ENCODE data around the gene HCK. TPM values are rescaled to one million over a fixed set of nuclear protein-coding genes. Genes with fewer than 3 reads are reported as not detected.

Gene HCK
- total and polyA plus RNA-seq, 7 experiments from 2014 or later = 0.09 to 129 (median 1.4) TPM

DNA sequence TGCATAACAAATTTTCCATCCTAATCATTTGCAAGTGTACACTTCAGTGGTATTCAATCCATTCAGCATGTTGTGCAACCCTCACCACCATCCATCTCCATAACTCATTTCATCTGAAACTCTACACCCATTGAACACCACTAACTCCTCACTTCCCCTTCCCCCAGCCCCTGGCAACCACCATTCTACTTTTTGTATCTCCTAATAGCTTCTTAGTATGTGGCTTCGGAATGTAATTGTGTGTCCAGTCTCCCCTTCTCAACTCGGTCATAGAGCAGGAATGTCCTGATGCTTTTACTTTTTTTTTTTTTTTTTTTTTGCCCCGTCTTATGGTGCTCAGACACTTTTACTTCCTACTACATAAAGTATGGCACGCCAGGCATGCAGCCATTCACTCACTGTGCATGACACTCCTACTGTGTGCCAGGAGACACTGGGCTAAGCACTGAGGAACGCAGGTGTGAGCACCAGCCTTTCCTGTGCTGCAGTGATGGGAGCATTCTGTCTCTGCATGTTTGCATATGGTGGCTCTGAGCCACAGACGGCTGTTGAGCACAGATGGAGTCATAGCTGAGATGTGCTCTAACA lies 15.3 kb downstream of the HCK start:
- Histone ChIP-seq H3K27me3 (ENCODE audit: control insufficient read depth in 2 of 2, insufficient read depth in 2 of 2, low read length in 2 of 2) (no peaks in the 10 kb centered on the region), H3K4me3 (ENCODE audit: low read length) (no peak overlapping the region), H3K27ac (ENCODE audit: low read depth, low read length) (no peak overlapping the region), H3K4me1 (ENCODE audit: control insufficient read depth in 2 of 2, insufficient read depth in 2 of 2, low read length in 2 of 2) (no peaks in the 10 kb centered on the region), H3K36me3 (ENCODE audit: control insufficient read depth in 2 of 3, insufficient read depth in 3 of 3, low read length in 3 of 3) (no peaks in the 10 kb centered on the region), H3K9me3 (ENCODE audit: control insufficient read depth in 2 of 3, low read length in 3 of 3) (no peaks in the 10 kb centered on the region)
- Mint-ChIP-seq H3K27ac (peak overlapping the region in 1 of 9 donors; percentile 22), H3K9me3 (no peaks in the 10 kb centered on the region), H3K4me1 (peaks cover 0 to 19% (median 4%) of the 10 kb centered on the region in 7 donors), H3K27me3 (peaks cover 0 to 17% (median 9%) of the 10 kb centered on the region in 5 donors), H3K36me3 (no peaks in the 10 kb centered on the region), H3K4me3 (no peak overlapping the region)
- ChIA-PET POLR2A (no interaction called here), CTCF (no interaction called here)
- no peak for ATAC-seq
- no peak for DNase-seq
- intact Hi-C loops (cut with micrococcal nuclease) = no loop called here

DNA sequence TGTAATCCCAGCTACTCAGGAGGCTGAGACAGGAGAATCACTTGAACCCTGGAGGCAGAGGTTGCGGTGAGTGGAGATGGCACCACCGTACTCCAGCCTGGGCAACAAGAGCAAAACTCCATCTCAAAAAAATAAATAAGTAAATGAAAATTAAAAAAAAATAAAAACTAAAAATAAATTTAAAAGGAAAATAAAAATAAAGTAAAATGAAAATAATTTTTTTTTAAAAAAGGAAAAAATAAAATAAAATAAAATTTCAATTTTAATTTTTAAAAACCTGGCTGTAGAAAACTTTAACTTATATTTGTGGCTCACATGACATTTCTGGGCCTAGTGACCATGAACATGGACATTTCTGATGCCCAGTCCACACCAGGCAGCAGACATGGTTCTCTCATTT lies 16.1 kb downstream of the HCK start:
- H3K4me3 ChIP-seq (ENCODE audit: low read length) = no peak overlapping the region
- peaks cover 0 to 10% (median 8%) of the 10 kb centered on the region in 5 donors for H3K27me3 Mint-ChIP-seq
- ChIA-PET CTCF (no interaction called here), POLR2A (no interaction called here)
- H3K27ac Mint-ChIP-seq = no peak overlapping the region
- H3K36me3 Mint-ChIP-seq = no peaks in the 10 kb centered on the region
- no peaks in the 10 kb centered on the region for H3K27me3 ChIP-seq (ENCODE audit: control insufficient read depth in 2 of 2, insufficient read depth in 2 of 2, low read length in 2 of 2)
- no peak overlapping the region for H3K27ac ChIP-seq (ENCODE audit: low read depth, low read length)
- intact Hi-C loops (cut with micrococcal nuclease) = no loop called here
- no peaks in the 10 kb centered on the region for H3K9me3 Mint-ChIP-seq
- H3K4me1 Mint-ChIP-seq = peaks cover 0 to 12% (median 4%) of the 10 kb centered on the region in 7 donors
- H3K4me1 ChIP-seq (ENCODE audit: control insufficient read depth in 2 of 2, insufficient read depth in 2 of 2, low read length in 2 of 2) = no peaks in the 10 kb centered on the region
- no peak overlapping the region for H3K4me3 Mint-ChIP-seq
- no peak for DNase-seq
- ATAC-seq = no peak
- no peaks in the 10 kb centered on the region for H3K36me3 ChIP-seq (ENCODE audit: control insufficient read depth in 2 of 3, insufficient read depth in 3 of 3, low read length in 3 of 3)
- H3K9me3 ChIP-seq (ENCODE audit: control insufficient read depth in 2 of 3, low read length in 3 of 3) = no peaks in the 10 kb centered on the region

DNA sequence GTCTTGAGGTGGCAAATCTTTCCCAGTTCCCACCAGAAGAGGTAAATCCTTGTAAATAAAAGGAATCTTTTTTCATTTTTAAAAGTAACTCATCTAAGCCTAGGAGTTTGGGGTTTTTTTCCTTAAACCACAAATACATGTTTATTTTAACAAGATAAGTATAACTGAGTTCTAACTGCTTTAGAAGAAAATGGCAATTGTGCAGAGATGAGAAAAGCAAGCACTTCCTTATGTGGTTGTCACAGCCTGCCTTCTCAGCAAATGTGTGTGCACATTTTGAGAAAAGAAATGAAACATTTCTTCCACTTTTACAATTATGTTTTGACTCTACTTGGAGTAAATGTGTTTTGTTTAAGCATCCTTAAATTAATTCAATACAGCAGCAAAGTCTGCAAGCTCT lies 17.7 kb downstream of the HCK start:
- H3K4me3 ChIP-seq (ENCODE audit: low read length) = no peak overlapping the region
- H3K27me3 ChIP-seq (ENCODE audit: control insufficient read depth in 2 of 2, insufficient read depth in 2 of 2, low read length in 2 of 2) = no peaks in the 10 kb centered on the region
- intact Hi-C loops (cut with micrococcal nuclease) = no loop called here
- Mint-ChIP-seq H3K27ac (no peak overlapping the region), H3K36me3 (no peaks in the 10 kb centered on the region), H3K4me3 (no peak overlapping the region), H3K4me1 (peaks cover 0 to 9% (median 4%) of the 10 kb centered on the region in 7 donors), H3K27me3 (peaks cover 0 to 10% (median 8%) of the 10 kb centered on the region in 5 donors), H3K9me3 (no peaks in the 10 kb centered on the region)
- H3K27ac ChIP-seq (ENCODE audit: low read depth, low read length) = no peak overlapping the region
- H3K36me3 ChIP-seq (ENCODE audit: control insufficient read depth in 2 of 3, insufficient read depth in 3 of 3, low read length in 3 of 3) = no peaks in the 10 kb centered on the region
- no peak for DNase-seq
- CTCF ChIA-PET = no interaction called here
- POLR2A ChIA-PET = no interaction called here
- no peaks in the 10 kb centered on the region for H3K4me1 ChIP-seq (ENCODE audit: control insufficient read depth in 2 of 2, insufficient read depth in 2 of 2, low read length in 2 of 2)
- ATAC-seq = no peak
- H3K9me3 ChIP-seq (ENCODE audit: control insufficient read depth in 2 of 3, low read length in 3 of 3) = no peaks in the 10 kb centered on the region

DNA sequence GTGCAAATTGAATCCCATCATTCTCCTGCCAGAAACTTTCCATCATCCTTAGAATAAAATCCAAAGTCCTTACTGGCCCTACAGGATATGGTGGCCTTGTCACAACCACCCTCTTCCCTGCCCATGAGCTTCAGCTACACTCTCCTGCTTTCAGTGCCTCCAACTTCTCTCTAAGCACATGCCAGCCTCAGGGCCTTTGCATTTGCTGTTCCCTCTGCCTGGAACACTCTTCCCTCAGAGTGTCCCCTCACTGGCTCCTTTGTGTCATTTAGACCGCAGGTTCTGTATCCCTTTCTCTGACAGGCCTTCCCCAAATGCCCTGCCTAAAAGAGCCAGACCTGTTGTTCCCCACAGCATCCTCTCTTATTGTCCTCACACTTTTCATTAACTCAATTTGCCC lies 18.2 kb downstream of the HCK start:
- no peak for DNase-seq
- ChIA-PET POLR2A (no interaction called here), CTCF (no interaction called here)
- Histone ChIP-seq H3K4me1 (ENCODE audit: control insufficient read depth in 2 of 2, insufficient read depth in 2 of 2, low read length in 2 of 2) (no peaks in the 10 kb centered on the region), H3K4me3 (ENCODE audit: low read length) (no peak overlapping the region), H3K27me3 (ENCODE audit: control insufficient read depth in 2 of 2, insufficient read depth in 2 of 2, low read length in 2 of 2) (no peaks in the 10 kb centered on the region), H3K36me3 (ENCODE audit: control insufficient read depth in 2 of 3, insufficient read depth in 3 of 3, low read length in 3 of 3) (no peaks in the 10 kb centered on the region), H3K27ac (ENCODE audit: low read depth, low read length) (no peak overlapping the region), H3K9me3 (ENCODE audit: control insufficient read depth in 2 of 3, low read length in 3 of 3) (no peaks in the 10 kb centered on the region)
- Mint-ChIP-seq H3K27me3 (peaks cover 0 to 13% (median 10%) of the 10 kb centered on the region in 5 donors), H3K36me3 (no peaks in the 10 kb centered on the region), H3K9me3 (no peaks in the 10 kb centered on the region), H3K4me3 (no peak overlapping the region), H3K4me1 (peaks cover 0 to 9% (median 4%) of the 10 kb centered on the region in 7 donors), H3K27ac (no peak overlapping the region)
- intact Hi-C loops (cut with micrococcal nuclease) = no loop called here
- no peak for ATAC-seq

DNA sequence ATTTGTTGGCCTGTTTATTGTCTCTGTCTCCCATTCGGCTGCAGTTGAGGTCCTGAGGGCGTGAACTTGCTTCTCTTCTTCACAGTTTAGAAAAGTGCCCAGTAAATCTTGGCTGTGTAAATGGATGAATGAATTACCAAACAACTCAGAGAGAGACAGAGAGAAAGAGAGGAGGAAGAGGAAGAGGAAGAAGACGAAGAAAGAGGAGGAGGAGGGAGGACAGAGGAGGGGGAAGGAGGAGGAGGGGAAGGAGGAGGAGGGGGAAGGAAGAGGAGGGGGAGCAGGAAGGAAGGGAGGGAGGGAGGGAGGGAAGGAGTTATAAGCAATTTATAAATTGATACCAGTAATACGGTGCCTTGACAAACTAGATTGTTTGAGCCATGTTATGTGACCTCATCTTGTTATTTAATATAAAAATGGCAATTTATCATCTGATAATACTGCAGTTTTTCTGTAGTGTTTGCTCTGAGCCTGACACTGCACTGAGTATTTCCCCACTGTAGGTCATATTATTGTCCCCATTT lies 18.7 kb downstream of the HCK start:
- CTCF ChIA-PET = no interaction called here
- Histone ChIP-seq H3K9me3 (ENCODE audit: control insufficient read depth in 2 of 3, low read length in 3 of 3) (no peaks in the 10 kb centered on the region), H3K27me3 (ENCODE audit: control insufficient read depth in 2 of 2, insufficient read depth in 2 of 2, low read length in 2 of 2) (no peaks in the 10 kb centered on the region), H3K4me3 (ENCODE audit: low read length) (no peak overlapping the region), H3K4me1 (ENCODE audit: control insufficient read depth in 2 of 2, insufficient read depth in 2 of 2, low read length in 2 of 2) (no peaks in the 10 kb centered on the region), H3K27ac (ENCODE audit: low read depth, low read length) (no peak overlapping the region), H3K36me3 (ENCODE audit: control insufficient read depth in 2 of 3, insufficient read depth in 3 of 3, low read length in 3 of 3) (no peaks in the 10 kb centered on the region)
- no peak overlapping the region for H3K4me3 Mint-ChIP-seq
- no peak for ATAC-seq
- no peaks in the 10 kb centered on the region for H3K36me3 Mint-ChIP-seq
- POLR2A ChIA-PET = no interaction called here
- peaks cover 0 to 9% (median 4%) of the 10 kb centered on the region in 7 donors for H3K4me1 Mint-ChIP-seq
- no peak for DNase-seq
- H3K9me3 Mint-ChIP-seq = peaks cover 0 to 2% (median 0%) of the 10 kb centered on the region in 11 donors
- intact Hi-C loops (cut with micrococcal nuclease) = no loop called here
- no peak overlapping the region for H3K27ac Mint-ChIP-seq
- peaks cover 0 to 17% (median 10%) of the 10 kb centered on the region in 5 donors for H3K27me3 Mint-ChIP-seq

DNA sequence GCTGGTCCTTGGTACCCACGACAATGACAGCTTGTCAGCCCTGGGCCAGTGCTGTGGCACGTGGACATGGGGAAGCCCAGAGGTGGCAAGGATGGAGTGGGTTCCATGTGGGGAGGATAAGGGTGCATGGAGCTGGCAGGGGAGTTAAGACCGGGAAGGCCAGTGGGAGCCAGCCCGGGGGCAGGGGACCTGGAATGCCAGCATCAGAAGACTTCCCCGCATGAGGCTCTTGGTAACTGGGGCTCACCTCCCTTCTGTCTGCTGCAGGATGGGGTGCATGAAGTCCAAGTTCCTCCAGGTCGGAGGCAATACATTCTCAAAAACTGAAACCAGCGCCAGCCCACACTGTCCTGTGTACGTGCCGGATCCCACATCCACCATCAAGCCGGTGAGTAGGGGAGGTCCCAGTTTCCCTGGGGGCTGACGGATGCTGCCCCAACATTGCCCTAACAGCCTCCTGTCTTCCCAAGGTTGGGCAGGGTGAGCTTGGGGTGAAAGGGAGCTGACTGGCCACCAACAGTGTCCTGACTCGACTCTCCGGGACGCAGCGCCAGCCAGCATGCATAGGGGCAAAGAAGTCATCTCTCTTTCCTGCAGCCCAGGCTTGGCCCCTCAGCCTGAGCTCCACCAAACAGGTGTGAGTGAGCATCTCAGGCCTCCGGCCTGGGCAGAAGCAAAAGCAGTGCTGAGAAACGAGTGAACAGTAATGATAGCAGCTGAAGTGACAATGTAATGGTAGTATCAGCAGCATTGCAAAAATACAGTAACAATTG lies 19.5 kb downstream of the HCK start:
- intact Hi-C loops (cut with micrococcal nuclease) = no loop called here
- H3K9me3 ChIP-seq (ENCODE audit: control insufficient read depth in 2 of 3, low read length in 3 of 3) = no peaks in the 10 kb centered on the region
- H3K4me3 ChIP-seq (ENCODE audit: low read length) = no peak overlapping the region
- Mint-ChIP-seq H3K36me3 (no peaks in the 10 kb centered on the region), H3K4me3 (no peak overlapping the region), H3K9me3 (peaks cover 0 to 2% (median 0%) of the 10 kb centered on the region in 11 donors), H3K27ac (no peak overlapping the region), H3K4me1 (peaks cover 0 to 9% (median 4%) of the 10 kb centered on the region in 7 donors), H3K27me3 (peaks cover 0 to 19% (median 10%) of the 10 kb centered on the region in 5 donors)
- no peak for DNase-seq
- no peak for ATAC-seq
- ChIA-PET POLR2A (no interaction called here), CTCF (no interaction called here)
- no peaks in the 10 kb centered on the region for H3K27me3 ChIP-seq (ENCODE audit: control insufficient read depth in 2 of 2, insufficient read depth in 2 of 2, low read length in 2 of 2)
- H3K4me1 ChIP-seq (ENCODE audit: control insufficient read depth in 2 of 2, insufficient read depth in 2 of 2, low read length in 2 of 2) = no peaks in the 10 kb centered on the region
- H3K27ac ChIP-seq (ENCODE audit: low read depth, low read length) = no peak overlapping the region
- H3K36me3 ChIP-seq (ENCODE audit: control insufficient read depth in 2 of 3, insufficient read depth in 3 of 3, low read length in 3 of 3) = no peaks in the 10 kb centered on the region
